ENCODE data around the gene COA3.

Gene COA3

DNA sequence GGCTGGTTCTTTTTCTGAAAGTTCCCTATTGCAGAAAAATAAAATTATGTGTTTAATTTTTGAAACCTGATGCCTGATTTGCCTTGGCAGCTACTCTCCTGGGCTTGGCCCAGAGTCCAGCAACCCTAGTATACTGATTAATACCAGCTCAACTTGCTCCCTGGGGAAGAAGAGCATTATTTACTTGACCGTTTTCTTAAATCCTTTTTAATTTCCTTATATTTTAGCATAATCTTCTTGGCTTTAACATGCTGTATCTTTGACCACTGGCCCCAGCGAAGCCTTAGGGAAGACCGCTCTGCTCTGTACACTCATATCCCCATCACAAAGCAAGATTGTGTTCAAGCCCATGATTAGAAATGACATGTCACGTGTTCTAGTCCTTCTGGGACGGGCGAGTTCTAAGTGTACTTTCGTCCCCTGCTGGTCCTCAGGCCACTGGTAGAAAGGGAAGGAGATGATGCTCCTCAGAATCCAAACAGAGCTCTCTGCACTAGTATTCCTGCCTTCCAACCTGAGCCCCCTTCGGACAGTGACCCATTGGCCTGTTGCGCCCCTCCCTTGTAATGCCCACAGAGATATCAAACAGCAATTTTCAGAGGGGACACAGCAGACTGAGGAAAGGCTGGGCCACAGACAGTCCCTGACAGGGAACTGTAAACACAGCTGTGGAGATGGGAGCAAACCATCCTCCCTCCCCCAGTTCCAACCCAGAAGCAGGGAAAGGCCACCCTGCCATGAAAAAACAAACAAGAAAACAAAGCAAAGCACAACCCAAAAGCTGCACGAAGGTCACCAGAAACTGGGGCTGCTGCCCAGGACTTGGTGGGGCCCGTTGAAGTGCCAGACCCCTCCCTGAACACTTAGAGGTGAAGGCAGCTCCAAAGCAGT lies 49.4 kb downstream of the COA3 start:
- peak overlapping the region in 1 of 2 donors; percentile 84 for H3K27ac ChIP-seq

DNA sequence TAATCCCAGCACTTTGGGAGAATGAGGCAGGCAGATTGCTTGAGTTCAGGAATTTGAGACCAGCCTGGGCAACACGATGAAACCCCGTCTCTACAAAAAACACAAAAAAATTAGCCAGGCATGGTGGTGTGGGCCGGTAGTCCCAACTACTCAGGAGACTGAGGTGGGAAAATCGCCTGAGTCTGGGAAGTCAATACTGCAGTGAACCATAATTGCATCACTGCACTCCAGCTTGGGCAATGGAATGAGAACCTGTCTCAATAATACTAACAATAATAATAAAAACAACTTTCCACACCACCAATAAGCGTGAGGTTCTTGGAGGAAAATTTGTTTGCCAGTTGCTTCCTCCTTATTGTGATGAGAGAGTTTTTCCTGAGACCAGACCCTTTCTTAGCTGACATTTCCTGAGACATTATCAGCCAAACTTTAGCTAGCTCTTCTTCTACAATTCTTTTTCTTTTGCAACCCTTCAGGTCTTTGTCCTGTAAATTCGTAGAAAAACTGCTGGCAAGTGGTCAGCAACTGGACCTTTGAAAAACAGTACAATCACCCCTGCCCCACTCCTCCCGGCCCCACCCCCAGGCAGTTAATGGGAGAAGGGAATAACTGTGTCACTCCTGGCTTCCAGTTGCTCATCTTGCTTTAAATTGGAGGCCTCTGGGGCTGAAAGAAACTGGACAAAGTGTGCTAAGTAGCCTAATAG lies 50.1 kb downstream of the COA3 start:
- H3K27ac ChIP-seq, result peak overlapping the region in 1 of 2 donors; percentile 84
- TF ChIP-seq, protein P1, sequence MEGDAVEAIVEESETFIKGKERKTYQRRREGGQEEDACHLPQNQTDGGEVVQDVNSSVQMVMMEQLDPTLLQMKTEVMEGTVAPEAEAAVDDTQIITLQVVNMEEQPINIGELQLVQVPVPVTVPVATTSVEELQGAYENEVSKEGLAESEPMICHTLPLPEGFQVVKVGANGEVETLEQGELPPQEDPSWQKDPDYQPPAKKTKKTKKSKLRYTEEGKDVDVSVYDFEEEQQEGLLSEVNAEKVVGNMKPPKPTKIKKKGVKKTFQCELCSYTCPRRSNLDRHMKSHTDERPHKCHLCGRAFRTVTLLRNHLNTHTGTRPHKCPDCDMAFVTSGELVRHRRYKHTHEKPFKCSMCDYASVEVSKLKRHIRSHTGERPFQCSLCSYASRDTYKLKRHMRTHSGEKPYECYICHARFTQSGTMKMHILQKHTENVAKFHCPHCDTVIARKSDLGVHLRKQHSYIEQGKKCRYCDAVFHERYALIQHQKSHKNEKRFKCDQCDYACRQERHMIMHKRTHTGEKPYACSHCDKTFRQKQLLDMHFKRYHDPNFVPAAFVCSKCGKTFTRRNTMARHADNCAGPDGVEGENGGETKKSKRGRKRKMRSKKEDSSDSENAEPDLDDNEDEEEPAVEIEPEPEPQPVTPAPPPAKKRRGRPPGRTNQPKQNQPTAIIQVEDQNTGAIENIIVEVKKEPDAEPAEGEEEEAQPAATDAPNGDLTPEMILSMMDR (IDR thresholded peaks at IDR 0.05), result no peak
- DNase-seq (ENCODE audit: low spot score), result no peak
- H3K4me3 ChIP-seq, result no peak overlapping the region

More for the DNA sequence above, 49.4 kb downstream of the COA3 start:
- no peak for DNase-seq (ENCODE audit: low spot score)
- no peak overlapping the region for H3K4me3 ChIP-seq
- TF ChIP-seq, protein P1 (IDR thresholded peaks at IDR 0.05), result no peak
